Heart left ventricle (tissue), 13 donors: ENCODE data around the gene TBCD.

ENCODE experiments used
- POLR2A ChIP-seq, 2 donors: fragments of 450-650 bp; IDR thresholded peaks; one replicate each; pipeline ENCODE4 v1.6.1; 2017; ENCODE audit warnings: antibody characterized with exemption in 2 of 2, mild to moderate bottlenecking in 2 of 2, moderate library complexity in 2 of 2
- TF ChIP-seq, protein P1 (sequence below), 12 donors: fragments of 200-600 bp; sonication (generic) in 4 of 12; IDR thresholded peaks; one replicate each; pipeline versions ENCODE4 v1.5.0 to v1.8.0; 2018 to 2022; ENCODE audit warnings: antibody characterized with exemption in 12 of 12, mild to moderate bottlenecking in 5 of 12
- donor health status: ischemic (EF 13 %, LVEDD 7.1; RV severe dilation, severe dysfunction).
- donor health status: DM: no; HTN: yes; CAD: no.
- donor health status: DM: no; HTN: no; CAD: no.
- donor health status: ischemic (EF 25% LVEDD 6.9; RV normal size, moderate dysfunction).
- donor health status: ischemic (EF 25% LVEDD 5.7; RV mildly dilated, moderate dysfunction).
- donor health status: ischemic (EF 35%, LVEDD 5.7; RV mildly dilated, moderate dysfunction).
- donor health status: nonischemic (EF 11% LVEDD 7.7; RV severe dilation, severe dysfunction).
- donor health status: DM: yes; HTN: yes; CAD: no.
- donor health status: PGD.
- donor health status: ischemic (EF 29% LVEDD 5.4; RV normal size, mild dysfunction).
- donor health status: nonischemic (EF 23%, LVEDD 6.1; RV moderate dilation, normal function).

DNA sequence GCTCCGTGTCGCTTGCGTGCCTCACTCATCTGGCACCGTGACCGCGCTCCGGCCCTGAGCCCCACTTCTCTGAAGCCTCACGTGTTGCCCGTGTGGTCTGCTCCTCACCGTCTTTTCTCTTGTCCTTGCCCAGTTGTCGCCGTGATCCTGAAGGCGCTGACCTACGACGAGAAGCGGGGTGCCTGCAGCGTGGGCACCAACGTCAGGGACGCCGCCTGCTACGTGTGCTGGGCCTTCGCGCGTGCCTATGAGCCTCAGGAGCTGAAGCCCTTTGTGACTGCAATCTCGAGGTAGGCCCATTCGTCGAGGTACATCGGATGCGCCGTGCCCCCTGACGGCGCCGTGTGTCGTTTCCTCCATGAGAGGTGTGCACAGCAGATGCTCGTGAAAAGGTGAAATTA lies 118.2 kb downstream of the TBCD start:
- no peak for TF ChIP-seq POLR2A (IDR thresholded peaks at IDR 0.05)
- TF ChIP-seq, protein P1, sequence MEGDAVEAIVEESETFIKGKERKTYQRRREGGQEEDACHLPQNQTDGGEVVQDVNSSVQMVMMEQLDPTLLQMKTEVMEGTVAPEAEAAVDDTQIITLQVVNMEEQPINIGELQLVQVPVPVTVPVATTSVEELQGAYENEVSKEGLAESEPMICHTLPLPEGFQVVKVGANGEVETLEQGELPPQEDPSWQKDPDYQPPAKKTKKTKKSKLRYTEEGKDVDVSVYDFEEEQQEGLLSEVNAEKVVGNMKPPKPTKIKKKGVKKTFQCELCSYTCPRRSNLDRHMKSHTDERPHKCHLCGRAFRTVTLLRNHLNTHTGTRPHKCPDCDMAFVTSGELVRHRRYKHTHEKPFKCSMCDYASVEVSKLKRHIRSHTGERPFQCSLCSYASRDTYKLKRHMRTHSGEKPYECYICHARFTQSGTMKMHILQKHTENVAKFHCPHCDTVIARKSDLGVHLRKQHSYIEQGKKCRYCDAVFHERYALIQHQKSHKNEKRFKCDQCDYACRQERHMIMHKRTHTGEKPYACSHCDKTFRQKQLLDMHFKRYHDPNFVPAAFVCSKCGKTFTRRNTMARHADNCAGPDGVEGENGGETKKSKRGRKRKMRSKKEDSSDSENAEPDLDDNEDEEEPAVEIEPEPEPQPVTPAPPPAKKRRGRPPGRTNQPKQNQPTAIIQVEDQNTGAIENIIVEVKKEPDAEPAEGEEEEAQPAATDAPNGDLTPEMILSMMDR (IDR thresholded peaks at IDR 0.05), result no peak
